Measurements from ENCODE around the gene KIF5B.
"Not testable (repeated sequence)": the region's sequence is repeated elsewhere in the genome, so short reads cannot be mapped to it uniquely, and the experiment has no call there.

The KIF5B gene

DNA sequence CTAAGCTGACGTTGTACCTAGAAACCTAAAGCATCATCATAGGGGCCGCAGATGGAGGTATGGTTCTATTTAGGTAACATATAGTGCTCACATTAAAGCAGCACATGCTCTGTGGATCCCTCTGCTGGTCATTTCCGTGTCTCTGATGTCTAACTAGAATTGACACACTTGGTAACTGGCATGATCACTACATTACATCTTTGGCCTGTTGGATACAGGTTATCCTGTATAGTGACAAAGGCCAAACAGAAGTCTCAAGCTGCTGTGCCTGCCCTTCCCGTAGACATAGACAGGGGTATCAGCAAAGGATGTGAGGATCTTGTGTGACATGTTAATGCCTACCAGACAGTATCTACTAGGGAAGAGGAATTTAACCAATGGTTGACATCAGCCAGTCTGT, 51.2 kb downstream of the KIF5B start:
- DNase-seq, result peak in 1 of 5 experiments; percentile 68

- DNase-seq, result no peak
These were observed 52.0 kb downstream of the KIF5B start for GRCh38 chr10:32004161-32004591.

GRCh38 chr10:32002531-32002930, 53.7 kb downstream of the KIF5B start:
- DNase-seq, result no peak

GRCh38 chr10:32000937-32001336, 55.3 kb downstream of the KIF5B start:
- DNase-seq, result no peak

DNA sequence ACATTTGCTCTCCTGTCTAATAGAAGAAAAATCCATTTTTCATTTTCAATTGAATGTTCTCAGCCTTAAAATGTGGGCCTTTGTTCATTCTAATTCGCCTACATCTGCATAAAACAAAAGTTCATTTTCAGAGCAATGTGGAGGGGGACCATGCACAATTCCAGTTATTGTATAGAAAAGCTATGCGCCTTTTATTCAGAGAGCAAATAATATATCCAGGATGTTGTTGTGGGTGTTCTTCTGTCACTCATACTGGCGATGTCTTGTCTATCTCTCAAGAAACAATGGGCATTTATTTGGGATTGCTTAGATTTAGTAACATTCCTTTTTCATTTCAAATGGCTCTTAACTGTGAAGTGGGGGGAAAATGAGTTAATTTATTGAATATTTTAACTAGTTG, 56.4 kb downstream of the KIF5B start:
- no peak for DNase-seq

GRCh38 chr10:31999070-31999660, 57.1 kb downstream of the KIF5B start:
- DNase-seq, result no peak

GRCh38 chr10:31994926-31995325, 61.3 kb downstream of the KIF5B start:
- no peak for DNase-seq

DNA sequence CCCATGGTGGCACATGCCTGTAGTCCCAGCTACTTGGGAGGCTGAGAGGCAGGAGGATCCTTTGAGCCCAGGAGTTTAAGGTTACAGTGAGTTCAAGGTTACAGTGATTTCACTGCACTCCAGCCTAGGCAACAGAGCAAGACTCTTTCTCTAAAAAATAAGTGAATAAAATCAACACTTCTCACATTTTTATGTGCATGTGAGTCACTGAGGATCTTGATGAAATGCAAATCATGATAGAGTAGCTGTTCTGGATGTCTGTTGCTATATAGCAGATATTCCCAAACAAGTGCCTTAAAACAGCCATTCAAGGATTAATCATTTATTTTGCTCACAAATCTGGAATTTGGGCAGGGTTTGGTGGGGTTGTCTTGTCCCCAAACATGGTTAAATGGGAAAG, 65.3 kb downstream of the KIF5B start:
- no peak for DNase-seq

DNA sequence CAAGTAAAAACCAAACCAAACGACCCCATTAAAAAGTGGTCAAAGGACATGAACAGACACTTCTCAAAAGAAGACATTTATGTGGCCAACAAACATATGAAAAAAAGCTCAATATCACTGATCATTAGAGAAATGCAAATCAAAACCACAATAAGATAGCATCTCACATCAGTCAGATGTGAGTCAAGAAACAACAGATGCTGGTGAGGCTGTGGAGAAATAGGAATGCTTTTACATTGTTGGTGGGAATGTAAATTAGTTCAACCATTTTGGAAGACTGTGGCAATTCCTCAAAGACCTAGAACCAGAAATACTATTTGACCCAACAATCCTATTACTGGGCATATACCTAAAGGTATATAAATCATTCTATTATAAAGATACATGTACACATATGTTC, 68.4 kb downstream of the KIF5B start:
- DNase-seq, result not testable (repeated sequence)

DNA sequence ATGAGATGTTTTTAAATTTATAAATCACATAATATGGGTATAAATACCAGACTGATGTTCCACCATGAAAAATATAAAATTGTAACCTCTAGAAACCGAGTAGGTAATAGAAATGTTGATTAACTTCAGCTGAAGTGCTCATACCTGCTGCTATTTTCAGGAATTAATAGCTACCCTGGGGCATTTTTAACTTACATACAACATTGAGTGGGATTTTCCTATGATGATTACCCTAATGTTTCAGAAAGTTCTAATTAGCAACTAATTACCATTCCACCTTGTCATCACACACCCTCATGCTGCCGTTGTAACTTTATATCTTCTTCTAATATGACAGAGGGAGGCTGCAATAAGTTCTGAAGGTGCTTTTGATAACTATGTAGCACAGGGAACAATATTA, 74.1 kb downstream of the KIF5B start:
- DNase-seq, result no peak

DNA sequence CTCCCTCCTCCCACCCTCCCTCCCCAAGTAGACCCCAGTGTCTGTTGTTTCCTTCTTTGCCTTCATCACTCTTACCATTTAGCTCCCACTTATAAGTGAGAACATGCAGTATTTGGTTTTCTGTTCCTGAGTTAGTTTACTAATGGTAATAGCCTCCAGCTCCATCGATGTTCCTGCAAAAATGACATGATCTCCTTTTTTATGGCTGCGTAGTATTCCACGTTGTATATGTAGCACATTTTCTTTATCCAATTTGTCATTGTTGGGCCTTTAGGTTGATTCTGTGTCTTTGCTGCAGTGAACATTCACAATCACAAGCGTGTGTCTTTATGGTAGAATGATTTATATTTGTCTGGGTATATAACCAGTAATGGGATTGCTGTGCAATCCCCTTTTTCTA, 75.8 kb downstream of the KIF5B start:
- no peak for DNase-seq

GRCh38 chr10:31979071-31979470, 77.2 kb downstream of the KIF5B start:
- DNase-seq, result not testable (repeated sequence)

DNA sequence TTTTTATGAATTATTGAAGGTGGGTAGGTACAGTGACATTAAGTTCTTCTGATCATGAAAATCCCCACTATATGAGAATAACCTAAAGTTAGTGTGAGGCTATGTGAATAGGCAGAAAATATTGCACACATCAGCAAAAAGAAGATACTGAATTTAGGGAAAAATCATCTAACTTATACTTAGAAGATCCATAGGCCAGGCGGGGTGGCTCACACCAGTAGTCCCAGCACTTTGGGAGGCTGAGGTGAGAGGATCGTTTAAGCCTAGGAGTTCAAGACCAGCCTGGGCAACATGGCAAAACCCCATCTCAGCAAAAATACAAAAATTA, 78.1 kb downstream of the KIF5B start:
- DNase-seq, result no peak

DNA sequence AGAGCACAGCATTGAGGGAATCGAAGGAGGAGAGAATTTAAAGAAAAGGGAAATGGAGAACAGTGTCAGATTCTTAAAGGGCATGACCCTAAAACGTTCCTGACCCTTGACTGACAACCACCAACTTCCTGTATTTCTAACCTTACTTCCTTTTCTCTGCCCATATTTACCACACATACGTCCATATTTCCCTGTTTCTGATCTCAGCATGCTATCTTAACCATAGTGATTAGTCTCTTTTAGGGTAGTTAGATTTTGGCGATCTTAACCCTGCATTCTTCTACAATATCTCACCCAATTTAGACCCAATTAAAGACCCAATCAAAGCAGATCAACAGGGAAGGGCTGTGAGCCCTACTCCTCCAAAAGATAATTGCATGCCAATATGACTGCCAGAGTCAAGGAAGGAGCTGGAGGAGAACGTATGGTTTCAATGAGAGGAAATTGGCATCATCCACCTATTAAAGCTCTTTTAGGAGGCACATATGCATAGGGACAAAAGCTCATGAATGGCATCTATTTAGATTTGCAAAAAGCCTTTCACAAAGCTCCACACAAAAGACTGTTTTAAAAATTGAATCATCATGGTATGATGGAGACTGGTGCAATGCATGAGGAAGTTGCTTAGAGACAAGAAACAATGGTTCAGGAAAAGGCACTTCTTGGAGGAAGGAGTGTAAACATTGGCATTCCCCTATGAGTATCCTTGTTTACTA, 78.6 kb downstream of the KIF5B start:
- peak in 2 of 5 experiments; percentile 28 to 55 for DNase-seq

DNA sequence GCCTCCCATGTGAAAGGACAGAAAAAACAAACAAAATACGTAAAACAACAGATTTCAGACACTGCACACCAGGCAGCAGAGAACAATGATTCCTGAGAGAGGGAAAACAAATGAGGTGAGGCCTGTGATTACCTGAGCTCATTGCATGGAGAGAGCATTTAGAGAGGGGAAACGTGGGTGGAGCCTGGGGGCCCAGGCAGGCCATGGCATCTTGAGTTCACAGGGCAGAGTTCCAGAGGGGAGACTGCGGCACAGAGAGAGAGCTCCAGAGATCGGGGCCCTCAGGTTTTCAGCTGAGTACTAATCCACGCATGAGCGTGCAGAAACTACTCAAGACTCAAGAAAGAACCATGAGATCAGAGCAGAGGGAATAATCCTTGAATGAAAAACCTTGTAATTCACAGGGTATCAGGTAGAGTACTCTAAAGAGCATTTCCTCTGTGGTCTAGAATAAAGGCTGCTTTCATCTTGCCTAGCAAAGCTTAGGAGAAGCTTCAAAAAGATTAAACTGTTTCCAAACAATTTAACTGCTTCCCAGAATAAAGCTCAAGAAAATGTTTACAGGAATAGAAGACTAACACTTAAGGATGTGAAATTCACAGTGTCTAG, 81.0 kb downstream of the KIF5B start:
- DNase-seq, result no peak

GRCh38 chr10:31974434-31975124, 81.6 kb downstream of the KIF5B start:
- DNase-seq, result no peak

GRCh38 chr10:31972519-31973041, 83.6 kb downstream of the KIF5B start:
- DNase-seq, result no peak

DNA sequence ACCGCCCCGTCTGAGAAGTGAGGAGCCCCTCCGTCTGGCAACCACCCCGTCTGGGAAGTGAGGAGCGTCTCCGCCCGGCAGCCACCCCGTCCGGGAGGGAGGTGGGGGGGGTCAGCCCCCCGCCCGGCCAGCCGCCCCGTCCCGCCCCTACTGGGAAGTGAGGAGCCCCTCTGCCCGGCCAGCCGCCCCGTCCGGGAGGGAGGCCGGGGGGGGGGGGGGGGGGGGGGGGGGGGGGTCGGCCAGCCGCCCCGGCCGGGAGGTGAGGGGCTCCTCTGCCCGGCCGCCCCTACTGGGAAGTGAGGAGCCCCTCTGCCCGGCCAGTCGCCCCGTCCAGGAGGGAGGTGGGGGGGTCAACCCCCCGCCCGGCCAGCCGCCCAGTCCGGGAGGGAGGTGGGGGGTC, 86.4 kb downstream of the KIF5B start:
- not testable (repeated sequence) for DNase-seq

GRCh38 chr10:31963589-31963980, 92.6 kb downstream of the KIF5B start:
- DNase-seq, result no peak

- DNase-seq, result no peak
These were observed 93.2 kb downstream of the KIF5B start for GRCh38 chr10:31962826-31963588.

DNA sequence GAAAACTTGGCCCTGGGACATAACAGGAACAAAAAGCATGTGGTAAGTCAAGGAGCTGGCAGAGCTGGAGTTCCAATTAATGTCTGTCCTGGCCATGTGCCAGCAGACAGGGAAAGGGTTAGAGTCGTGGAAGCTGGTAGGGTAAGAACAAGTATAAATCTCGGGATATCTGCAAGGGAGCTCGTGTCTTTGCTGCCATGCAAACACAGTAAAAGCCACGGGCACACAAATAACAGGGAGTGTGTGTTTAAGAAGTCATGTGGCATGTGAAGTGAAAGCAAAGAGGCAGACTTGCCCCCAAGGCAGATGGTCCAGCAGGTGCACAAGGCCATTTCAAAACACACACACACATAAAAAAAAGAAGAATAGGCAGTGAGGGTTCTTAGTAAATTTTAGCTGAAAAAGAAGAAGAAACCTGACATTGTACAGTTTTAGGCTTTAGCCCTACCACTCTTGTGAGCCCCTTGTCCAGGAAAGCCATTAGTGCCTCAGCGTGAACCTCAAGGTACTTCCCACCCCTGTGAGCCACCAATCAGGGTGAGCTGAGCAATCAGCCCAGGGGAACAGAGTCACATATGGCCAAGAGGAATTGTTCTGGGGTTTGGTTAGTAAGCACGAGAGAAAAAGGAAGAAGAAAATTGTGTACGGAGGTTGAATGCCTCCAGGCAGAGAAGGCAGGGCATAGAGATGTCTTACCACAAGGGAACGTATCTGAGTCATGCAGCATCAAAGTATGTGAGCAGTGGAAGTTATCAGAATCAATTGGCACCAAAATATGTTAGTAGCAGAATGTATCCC, 94.7 kb downstream of the KIF5B start:
- peak in 1 of 5 experiments; percentile 38 for DNase-seq
